Ovary (tissue), 1 donor: ENCODE data around the gene ZNF282.

Source experiments
- EP300 ChIP-seq: sonication (generic); formaldehyde crosslinking; IDR thresholded peaks from one replicate; pipeline ENCODE4 v1.6.1; 2017; ENCODE audit warnings: antibody characterized with exemption
- POLR2A ChIP-seq: fragments of 450-650 bp; IDR thresholded peaks from one replicate; pipeline ENCODE4 v1.6.1; 2017; ENCODE audit warnings: antibody characterized with exemption, mild to moderate bottlenecking, moderate library complexity

DNA sequence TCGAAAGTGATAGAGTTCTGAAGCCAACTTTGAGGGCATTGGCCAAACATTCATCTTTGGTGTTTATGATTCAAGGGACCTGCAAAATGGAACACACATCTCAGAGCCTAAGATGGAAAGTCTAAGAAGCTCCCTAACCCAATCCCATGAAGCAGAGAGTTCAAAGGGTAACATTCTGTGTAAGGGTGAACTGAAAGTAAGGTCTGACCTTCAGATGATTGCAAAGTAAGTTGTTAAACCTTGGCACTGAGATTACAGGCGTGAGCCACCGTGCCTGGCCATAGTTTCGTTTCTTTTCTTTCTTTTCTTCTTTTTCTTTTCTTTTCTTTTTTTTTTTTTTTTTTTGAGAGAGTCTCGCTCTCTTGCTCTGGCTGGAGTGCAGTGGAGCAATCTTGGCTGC, 46.4 kb downstream of the ZNF282 start:
- no peak for TF ChIP-seq POLR2A
- no peak for TF ChIP-seq EP300
